ENCODE data around the gene ZGRF1.

Gene ZGRF1

GRCh38 chr4:112514647-112515197 is 122.0 kb downstream of the ZGRF1 start:
- H3K27ac ChIP-seq (ENCODE audit: low read depth, low read length) = no peak overlapping the region
- peaks cover 54% of the 10 kb centered on the region for H3K4me1 ChIP-seq (ENCODE audit: control insufficient read depth, low read length)
- no peaks in the 10 kb centered on the region for H3K36me3 ChIP-seq (ENCODE audit: control insufficient read depth, low read length)
- peak overlapping the region; percentile 96 for H3K4me2 ChIP-seq (ENCODE audit: low read length)
- H4K20me1 ChIP-seq (ENCODE audit: control insufficient read depth, insufficient read depth, low read depth, low read length) = peaks cover 3% of the 10 kb centered on the region; the same call in 1 of the 2 replicates
- H3K79me2 ChIP-seq (ENCODE audit: control insufficient read depth, low read length) = no peaks in the 10 kb centered on the region
- peak; percentile 73 for TF ChIP-seq EZH2phosphoT487 (IDR thresholded peaks at IDR 0.05; ENCODE audit: borderline replicate concordance, low read length)
- TF ChIP-seq CTCF (IDR thresholded peaks at IDR 0.05; ENCODE audit: low read depth, low read length, poor library complexity, severe bottlenecking) = peak; percentile 62
- peak overlapping the region; percentile 75 for H3K4me3 ChIP-seq (ENCODE audit: low read length)
- H3K27me3 ChIP-seq (ENCODE audit: control insufficient read depth, low read length) = peaks cover 97% of the 10 kb centered on the region
- no peaks in the 10 kb centered on the region for H3K9me3 ChIP-seq (ENCODE audit: control insufficient read depth, insufficient read depth, low read length)
- no peaks in the 10 kb centered on the region for H3K9me2 ChIP-seq (replicated peaks; ENCODE audit: control insufficient read depth, low read length)
- peaks cover 17% of the 10 kb centered on the region for H3F3A ChIP-seq (ENCODE audit: control insufficient read depth, insufficient read depth)

- Histone ChIP-seq H3K9me3 (ENCODE audit: control insufficient read depth, insufficient read depth, low read length) (no peaks in the 10 kb centered on the region), H3K4me2 (ENCODE audit: low read length) (peak overlapping the region; percentile 96), H3K4me1 (ENCODE audit: control insufficient read depth, low read length) (peaks cover 56% of the 10 kb centered on the region), H3K4me3 (ENCODE audit: low read length) (peak overlapping the region; percentile 75), H3K27ac (ENCODE audit: low read depth, low read length) (no peak overlapping the region), H3K36me3 (ENCODE audit: control insufficient read depth, low read length) (no peaks in the 10 kb centered on the region), H4K20me1 (ENCODE audit: control insufficient read depth, insufficient read depth, low read depth, low read length) (peaks cover 3% of the 10 kb centered on the region; the same call in 1 of the 2 replicates), H3F3A (ENCODE audit: control insufficient read depth, insufficient read depth) (peaks cover 17% of the 10 kb centered on the region), H3K9me2 (replicated peaks; ENCODE audit: control insufficient read depth, low read length) (no peaks in the 10 kb centered on the region), H3K79me2 (ENCODE audit: control insufficient read depth, low read length) (no peaks in the 10 kb centered on the region), H3K27me3 (ENCODE audit: control insufficient read depth, low read length) (peaks cover 98% of the 10 kb centered on the region)
- TF ChIP-seq CTCF (IDR thresholded peaks at IDR 0.05; ENCODE audit: low read depth, low read length, poor library complexity, severe bottlenecking) = no peak
- TF ChIP-seq EZH2phosphoT487 (IDR thresholded peaks at IDR 0.05; ENCODE audit: borderline replicate concordance, low read length) = no peak; the same call in 1 of the 2 replicates
Measured at GRCh38 chr4:112513971-112514646, 122.6 kb downstream of the ZGRF1 start.

- Histone ChIP-seq H3K4me2 (ENCODE audit: low read length) (no peak overlapping the region), H4K20me1 (ENCODE audit: control insufficient read depth, insufficient read depth, low read depth, low read length) (no peaks in the 10 kb centered on the region), H3K4me1 (ENCODE audit: control insufficient read depth, low read length) (peaks cover 38% of the 10 kb centered on the region), H3K9me3 (ENCODE audit: control insufficient read depth, insufficient read depth, low read length) (no peaks in the 10 kb centered on the region), H3K27ac (ENCODE audit: low read depth, low read length) (no peak overlapping the region), H3K9me2 (replicated peaks; ENCODE audit: control insufficient read depth, low read length) (no peaks in the 10 kb centered on the region), H3K36me3 (ENCODE audit: control insufficient read depth, low read length) (no peaks in the 10 kb centered on the region), H3K27me3 (ENCODE audit: control insufficient read depth, low read length) (peaks cover 90% of the 10 kb centered on the region), H3K4me3 (ENCODE audit: low read length) (no peak overlapping the region), H3F3A (ENCODE audit: control insufficient read depth, insufficient read depth) (peaks cover 11% of the 10 kb centered on the region; the same call in 1 of the 2 replicates), H3K79me2 (ENCODE audit: control insufficient read depth, low read length) (no peaks in the 10 kb centered on the region)
- TF ChIP-seq CTCF (IDR thresholded peaks at IDR 0.05; ENCODE audit: low read depth, low read length, poor library complexity, severe bottlenecking) (no peak), EZH2phosphoT487 (IDR thresholded peaks at IDR 0.05; ENCODE audit: borderline replicate concordance, low read length) (0 out of 2 replicates have a peak, but pooled peaks have one; percentile 3)
Measured at GRCh38 chr4:112511803-112512118, 124.9 kb downstream of the ZGRF1 start.
